Mesenchymal stem cell (in vitro differentiated cells and primary cell): Measurements from ENCODE around the gene TTC17.

ENCODE experiments used
- DNase-seq: peaks from one replicate; pipeline ENCODE4 v3.0.0-alpha.2; 2013
- H2AFZ ChIP-seq: one replicate; pipeline ENCODE4 v1.6.1; 2013; ENCODE audit warnings: low read depth, mild to moderate bottlenecking, control low read depth, inconsistent platforms, low read length, moderate library complexity
- H2AK5ac ChIP-seq: 2 replicates; pipeline ENCODE4 v1.6.1; 2013; ENCODE audit warnings: low read length, moderate library complexity, mild to moderate bottlenecking, inconsistent platforms; ENCODE audit not compliant: severe bottlenecking
- H2BK120ac ChIP-seq: one replicate; pipeline ENCODE4 v1.6.1; 2013; ENCODE audit warnings: low read depth, mild to moderate bottlenecking, inconsistent platforms, low read length, moderate library complexity
- H2BK12ac ChIP-seq, 2 experiments: one replicate each; pipeline ENCODE4 v1.6.1; 2013; ENCODE audit warnings: inconsistent platforms in 2 of 2, low read length in 2 of 2, mild to moderate bottlenecking in 2 of 2, moderate library complexity in 2 of 2, control low read depth in 1 of 2
- H2BK15ac ChIP-seq: one replicate; pipeline ENCODE4 v1.6.1; 2013; ENCODE audit warnings: mild to moderate bottlenecking, low read depth, inconsistent platforms; ENCODE audit not compliant: poor library complexity, severe bottlenecking
- H2BK5ac ChIP-seq: 2 replicates; pipeline ENCODE4 v1.6.1; 2013; ENCODE audit warnings: low read depth, mild to moderate bottlenecking, low read length, control low read depth, inconsistent platforms; ENCODE audit not compliant: poor library complexity, severe bottlenecking
- H3K14ac ChIP-seq, 2 experiments: one replicate each; pipeline ENCODE4 v1.6.1; 2013; ENCODE audit warnings: inconsistent platforms in 2 of 2, low read length in 2 of 2, control low read depth in 1 of 2, mild to moderate bottlenecking in 1 of 2, moderate library complexity in 1 of 2
- H3K18ac ChIP-seq, 2 experiments: one replicate each; pipeline ENCODE4 v1.6.1; 2013; ENCODE audit warnings: inconsistent platforms in 2 of 2, low read length in 2 of 2, control low read depth in 1 of 2, low read depth in 1 of 2, mild to moderate bottlenecking in 1 of 2
- H3K23ac ChIP-seq, 2 experiments: one replicate each; pipeline ENCODE4 v1.6.1; 2013; ENCODE audit warnings: inconsistent platforms in 2 of 2, low read length in 2 of 2, mild to moderate bottlenecking in 2 of 2, moderate library complexity in 2 of 2, control low read depth in 1 of 2
- H3K27ac ChIP-seq: 2 replicates; pipeline ENCODE4 v1.5.1; 2013; ENCODE audit warnings: mild to moderate bottlenecking, moderate library complexity, low read length, control low read depth, inconsistent platforms; ENCODE audit not compliant: poor library complexity, severe bottlenecking
- H3K27me3 ChIP-seq, 2 experiments: 2 replicates each; pipeline versions ENCODE4 v1.6.1 to v1.7.0; 2013; ENCODE audit warnings: low read length in 2 of 2, mild to moderate bottlenecking in 2 of 2, moderate library complexity in 2 of 2, control low read depth in 1 of 2, inconsistent platforms in 1 of 2; ENCODE audit not compliant: control insufficient read depth in 1 of 2, insufficient read depth in 1 of 2
- H3K36me3 ChIP-seq, 2 experiments: 2 replicates each; pipeline versions ENCODE4 v1.6.1 to v1.7.0; 2013; ENCODE audit warnings: low read length in 2 of 2, control low read depth in 1 of 2, inconsistent platforms in 1 of 2, low read depth in 1 of 2, mild to moderate bottlenecking in 1 of 2; ENCODE audit not compliant: insufficient read depth in 2 of 2, control insufficient read depth in 1 of 2
- H3K4ac ChIP-seq, 2 experiments: one replicate each; pipeline ENCODE4 v1.6.1; 2013; ENCODE audit warnings: inconsistent platforms in 2 of 2, low read length in 2 of 2, mild to moderate bottlenecking in 2 of 2, moderate library complexity in 2 of 2, control low read depth in 1 of 2, low read depth in 1 of 2
- H3K4me1 ChIP-seq: 2 replicates; pipeline ENCODE4 v1.6.1; 2013; ENCODE audit warnings: low read depth, low read length, control low read depth; ENCODE audit not compliant: control insufficient read depth, insufficient read depth
- H3K4me2 ChIP-seq: 2 replicates; pipeline ENCODE4 v1.6.1; 2013; ENCODE audit warnings: low read length, mild to moderate bottlenecking, inconsistent platforms; ENCODE audit not compliant: poor library complexity, severe bottlenecking
- H3K4me3 ChIP-seq, 2 experiments: 2 replicates each; pipeline versions ENCODE4 v1.5.1 to v1.7.0; 2013; ENCODE audit warnings: low read length in 2 of 2, mild to moderate bottlenecking in 2 of 2, control low read depth in 1 of 2, low read depth in 1 of 2; ENCODE audit not compliant: insufficient read depth in 1 of 2
- H3K79me1 ChIP-seq: replicated peaks from 2 replicates; pipeline ENCODE4 v1.6.1; 2013; ENCODE audit warnings: mild to moderate bottlenecking, control low read depth, low read length, inconsistent platforms; ENCODE audit not compliant: poor library complexity, severe bottlenecking
- H3K9ac ChIP-seq: 2 replicates; pipeline ENCODE4 v1.7.0; 2013; ENCODE audit warnings: mild to moderate bottlenecking, low read length, moderate library complexity
- H3K9me3 ChIP-seq: 2 replicates; pipeline ENCODE4 v1.7.0; 2013; ENCODE audit warnings: mild to moderate bottlenecking, low read length; ENCODE audit not compliant: control insufficient read depth
- H4K8ac ChIP-seq: one replicate; pipeline ENCODE4 v1.6.1; 2013; ENCODE audit warnings: inconsistent platforms, mild to moderate bottlenecking, low read length, moderate library complexity
- H4K91ac ChIP-seq: one replicate; pipeline ENCODE4 v1.6.1; 2013; ENCODE audit warnings: mild to moderate bottlenecking, low read length, inconsistent platforms
- WGBS: methylation state at CpG from one replicate; pipeline ENCODE4 v1.1.7; 2013; ENCODE audit warnings: mixed read lengths; 5-methylcytosine and 5-hydroxymethylcytosine counted together

The TTC17 gene

GRCh38 chr11:43316451-43316850, 42.3 kb upstream of the TTC17 start:
- H3K14ac ChIP-seq: no peak overlapping the region
- no peak overlapping the region for H3K4ac ChIP-seq
- no peak overlapping the region for H2BK12ac ChIP-seq
- no peak overlapping the region for H4K91ac ChIP-seq
- H2AFZ ChIP-seq: no peak overlapping the region
- H2AK5ac ChIP-seq: no peak overlapping the region
- WGBS: 83% methylated on average over 5 of the region's 6 CpGs
- H3K9ac ChIP-seq: no peak overlapping the region
- H3K4me3 ChIP-seq: no peak overlapping the region
- H3K36me3 ChIP-seq: peaks cover 4 to 35% of the 10 kb centered on the region in 2 experiments
- no peak overlapping the region for H2BK15ac ChIP-seq
- H4K8ac ChIP-seq: no peak overlapping the region
- DNase-seq: peak; percentile 34
- no peak overlapping the region for H3K27ac ChIP-seq
- H3K4me2 ChIP-seq: peak overlapping the region; percentile 29
- no peak overlapping the region for H3K23ac ChIP-seq
- H3K9me3 ChIP-seq: no peaks in the 10 kb centered on the region
- no peak overlapping the region for H2BK5ac ChIP-seq
- H2BK120ac ChIP-seq: no peak overlapping the region
- peaks cover 6% of the 10 kb centered on the region for H3K4me1 ChIP-seq
- no peaks in the 10 kb centered on the region for H3K27me3 ChIP-seq
- H3K79me1 ChIP-seq: peaks cover 13% of the 10 kb centered on the region
- H3K18ac ChIP-seq: peak overlapping the region in 1 of 2 experiments; percentile 21

- Histone ChIP-seq H2BK5ac (no peak overlapping the region), H3K27ac (no peak overlapping the region), H2AFZ (no peak overlapping the region), H3K4me1 (no peaks in the 10 kb centered on the region), H4K8ac (no peak overlapping the region), H3K9ac (no peak overlapping the region), H3K27me3 (no peaks in the 10 kb centered on the region), H3K9me3 (no peaks in the 10 kb centered on the region), H3K4me3 (no peak overlapping the region), H2BK120ac (no peak overlapping the region), H3K79me1 (peaks cover 4% of the 10 kb centered on the region), H3K4ac (no peak overlapping the region), H3K14ac (no peak overlapping the region), H4K91ac (no peak overlapping the region), H3K36me3 (peaks cover 20 to 98% of the 10 kb centered on the region in 2 experiments), H2BK15ac (no peak overlapping the region), H3K4me2 (no peak overlapping the region), H3K18ac (no peak overlapping the region), H2BK12ac (no peak overlapping the region), H3K23ac (no peak overlapping the region), H2AK5ac (no peak overlapping the region)
- peak; percentile 91 for DNase-seq
- 0% methylated on average over 1 of the region's 2 CpGs for WGBS
These were observed 30.7 kb upstream of the TTC17 start for GRCh38 chr11:43327987-43328386.

GRCh38 chr11:43328482-43328881, 30.2 kb upstream of the TTC17 start:
- H3K14ac ChIP-seq: no peak overlapping the region
- WGBS: 60% methylated on average over 1 of the region's 2 CpGs

GRCh38 chr11:43341159-43341558, 17.6 kb upstream of the TTC17 start:
- Histone ChIP-seq H3K9ac (no peak overlapping the region), H3K18ac (no peak overlapping the region), H2BK120ac (no peak overlapping the region), H3K4me2 (no peak overlapping the region), H2BK15ac (no peak overlapping the region), H3K4me1 (no peaks in the 10 kb centered on the region), H3K79me1 (no peaks in the 10 kb centered on the region), H3K4ac (no peak overlapping the region), H3K9me3 (no peaks in the 10 kb centered on the region), H3K23ac (no peak overlapping the region), H3K14ac (no peak overlapping the region), H2BK12ac (no peak overlapping the region), H3K27me3 (no peaks in the 10 kb centered on the region), H4K91ac (no peak overlapping the region), H3K36me3 (peaks cover 4 to 62% of the 10 kb centered on the region in 2 experiments), H2AK5ac (no peak overlapping the region), H4K8ac (no peak overlapping the region), H3K4me3 (no peak overlapping the region), H3K27ac (no peak overlapping the region), H2AFZ (no peak overlapping the region), H2BK5ac (no peak overlapping the region)
- no peak for DNase-seq

More at GRCh38 chr11:43328482-43328881, 30.2 kb upstream of the TTC17 start:
- H2BK12ac ChIP-seq: no peak overlapping the region
- no peak overlapping the region for H3K23ac ChIP-seq
- H4K8ac ChIP-seq: no peak overlapping the region
- no peak overlapping the region for H3K27ac ChIP-seq
- no peak overlapping the region for H3K9ac ChIP-seq
- no peak overlapping the region for H2BK120ac ChIP-seq
- no peak overlapping the region for H2AFZ ChIP-seq
- no peaks in the 10 kb centered on the region for H3K4me1 ChIP-seq
- H3K9me3 ChIP-seq: no peaks in the 10 kb centered on the region
- no peak overlapping the region for H2BK15ac ChIP-seq
- peaks cover 18 to 98% of the 10 kb centered on the region in 2 experiments for H3K36me3 ChIP-seq
- H3K79me1 ChIP-seq: peaks cover 4% of the 10 kb centered on the region
- H3K18ac ChIP-seq: no peak overlapping the region
- no peak overlapping the region for H3K4me2 ChIP-seq
- H3K27me3 ChIP-seq: no peaks in the 10 kb centered on the region
- no peak overlapping the region for H3K4me3 ChIP-seq
- no peak overlapping the region for H2BK5ac ChIP-seq
- no peak for DNase-seq
- no peak overlapping the region for H2AK5ac ChIP-seq
- H4K91ac ChIP-seq: no peak overlapping the region
- no peak overlapping the region for H3K4ac ChIP-seq
